HUES48 (cell line): ENCODE results near the gene TOMM22.

Experiments
- H3K27ac ChIP-seq: one replicate; pipeline ENCODE4 v1.7.0; 2013; ENCODE audit warnings: low read depth, low read length, inconsistent platforms
- H3K27me3 ChIP-seq: 2 replicates; pipeline ENCODE4 v1.6.1; 2013; ENCODE audit warnings: mild to moderate bottlenecking, low read length; ENCODE audit not compliant: control insufficient read depth, insufficient read depth
- H3K36me3 ChIP-seq: 2 replicates; pipeline ENCODE4 v1.6.1; 2013; ENCODE audit warnings: low read length; ENCODE audit not compliant: control insufficient read depth, insufficient read depth
- H3K4me1 ChIP-seq: 2 replicates; pipeline ENCODE4 v1.6.1; 2013; ENCODE audit warnings: mild to moderate bottlenecking, low read length; ENCODE audit not compliant: control insufficient read depth, insufficient read depth
- H3K4me3 ChIP-seq: 2 replicates; pipeline ENCODE4 v1.5.1; 2013; ENCODE audit warnings: mild to moderate bottlenecking, low read depth, low read length
- H3K9ac ChIP-seq: 2 replicates; pipeline ENCODE4 v1.6.1; 2013; ENCODE audit warnings: mild to moderate bottlenecking, low read depth, low read length, moderate library complexity
- H3K9me3 ChIP-seq: 2 replicates; pipeline ENCODE4 v1.6.1; 2013; ENCODE audit warnings: low read length; ENCODE audit not compliant: control insufficient read depth, insufficient read depth

The TOMM22 gene

DNA sequence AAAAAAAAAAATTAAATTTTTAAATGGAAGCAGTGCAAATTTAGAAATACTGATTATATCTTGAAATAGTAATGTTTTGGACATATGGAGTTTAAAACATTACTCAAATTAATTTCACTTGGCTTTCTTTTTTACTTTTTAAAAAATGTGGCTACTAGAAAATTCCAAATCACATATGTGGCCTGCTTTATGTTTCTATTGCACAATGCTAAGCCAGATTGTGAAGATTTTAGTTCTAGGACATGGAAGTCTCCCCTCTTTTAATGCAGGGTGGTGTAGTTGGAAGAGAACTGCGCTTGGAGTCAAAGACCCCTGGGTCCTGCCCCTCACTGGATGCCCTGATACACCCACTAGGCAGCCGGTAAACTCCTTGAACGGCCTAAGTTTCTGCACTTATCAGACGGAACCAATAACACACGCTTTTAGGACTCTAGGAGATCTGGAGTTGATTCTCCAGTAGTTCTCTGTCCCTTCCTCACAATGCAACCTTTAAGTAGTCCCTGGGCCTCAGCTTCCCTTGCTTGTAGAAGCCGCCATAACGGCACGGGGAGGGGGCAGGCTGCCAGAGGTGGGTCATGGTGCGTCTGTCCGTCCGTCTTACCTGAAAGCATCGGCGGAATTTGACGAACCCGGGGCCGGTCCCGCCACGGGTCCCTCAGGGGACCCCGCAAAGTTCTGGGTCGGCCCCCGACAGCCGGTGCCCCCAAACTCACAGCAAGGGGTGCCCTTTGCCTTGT, 26.1 kb upstream of the TOMM22 start:
- no peaks in the 10 kb centered on the region for H3K27me3 ChIP-seq
- peak overlapping the region; percentile 78 for H3K4me3 ChIP-seq
- H3K9ac ChIP-seq = peak overlapping the region; percentile 97
- H3K27ac ChIP-seq = peak overlapping the region; percentile 96
- no peaks in the 10 kb centered on the region for H3K36me3 ChIP-seq
- H3K9me3 ChIP-seq = no peaks in the 10 kb centered on the region
- 0 out of 2 replicates have a peak, but pooled peaks cover 5% of the 10 kb centered on the region for H3K4me1 ChIP-seq

DNA sequence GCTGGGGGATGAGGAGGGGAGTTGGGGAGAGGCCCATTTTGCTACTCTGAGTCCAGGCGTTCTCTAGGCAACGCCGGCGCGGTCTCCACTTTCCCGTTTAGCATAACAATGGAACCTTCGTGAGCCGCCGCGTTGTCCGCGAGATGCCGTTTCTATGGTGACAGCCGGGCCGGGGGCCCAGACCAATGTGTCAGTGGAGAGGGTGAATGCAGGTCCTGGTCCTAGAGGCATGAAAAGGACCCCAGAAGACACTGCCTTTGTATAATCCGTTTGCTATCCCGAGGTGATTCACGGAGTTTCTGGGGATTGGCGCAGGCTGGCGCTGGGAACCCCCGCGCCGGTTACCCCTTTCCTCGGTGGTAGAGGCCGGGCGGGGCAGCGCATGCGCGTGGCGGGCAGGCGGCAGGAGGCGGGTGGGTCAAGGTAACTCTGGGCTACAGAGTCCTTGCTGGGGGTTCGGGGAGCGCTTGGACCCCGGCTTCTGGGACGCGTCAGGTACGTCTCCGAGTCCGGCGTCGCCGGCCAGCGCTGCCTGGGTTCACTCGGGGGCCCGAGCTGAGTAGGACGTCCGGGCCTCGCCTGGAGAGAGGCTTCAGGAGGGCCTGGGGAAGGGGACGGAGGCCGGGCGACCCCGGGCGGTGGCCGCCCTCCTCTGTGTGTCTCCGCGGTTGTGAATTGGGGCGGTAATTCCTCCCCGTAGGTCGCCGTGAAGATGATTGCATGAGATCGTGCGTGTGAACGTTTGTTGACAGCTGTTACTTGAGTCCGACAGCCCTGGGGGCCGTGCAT, 25.3 kb upstream of the TOMM22 start, which contains the start of the genes CBY1 and FAM227A:
TSS of gene CBY1 (plus strand) at position 383 of the 789 bp plus-strand sequence. CDS start 11,417 bp downstream, outside the sequence.
TSS of gene FAM227A (minus strand) at position 137 of the 789 bp plus-strand sequence. CDS start 6,224 bp downstream, outside the sequence.
- H3K36me3 ChIP-seq = no peaks in the 10 kb centered on the region
- H3K4me3 ChIP-seq = peak within 1 kb of the TSS; percentile 78
- H3K9ac ChIP-seq = peak within 1 kb of the TSS; percentile 97
- H3K27me3 ChIP-seq = no peaks in the 10 kb centered on the region
- no peaks in the 10 kb centered on the region for H3K9me3 ChIP-seq
- 0 out of 2 replicates have a peak, but pooled peaks cover 5% of the 10 kb centered on the region for H3K4me1 ChIP-seq
- H3K27ac ChIP-seq = peak within 1 kb of the TSS; percentile 96

DNA sequence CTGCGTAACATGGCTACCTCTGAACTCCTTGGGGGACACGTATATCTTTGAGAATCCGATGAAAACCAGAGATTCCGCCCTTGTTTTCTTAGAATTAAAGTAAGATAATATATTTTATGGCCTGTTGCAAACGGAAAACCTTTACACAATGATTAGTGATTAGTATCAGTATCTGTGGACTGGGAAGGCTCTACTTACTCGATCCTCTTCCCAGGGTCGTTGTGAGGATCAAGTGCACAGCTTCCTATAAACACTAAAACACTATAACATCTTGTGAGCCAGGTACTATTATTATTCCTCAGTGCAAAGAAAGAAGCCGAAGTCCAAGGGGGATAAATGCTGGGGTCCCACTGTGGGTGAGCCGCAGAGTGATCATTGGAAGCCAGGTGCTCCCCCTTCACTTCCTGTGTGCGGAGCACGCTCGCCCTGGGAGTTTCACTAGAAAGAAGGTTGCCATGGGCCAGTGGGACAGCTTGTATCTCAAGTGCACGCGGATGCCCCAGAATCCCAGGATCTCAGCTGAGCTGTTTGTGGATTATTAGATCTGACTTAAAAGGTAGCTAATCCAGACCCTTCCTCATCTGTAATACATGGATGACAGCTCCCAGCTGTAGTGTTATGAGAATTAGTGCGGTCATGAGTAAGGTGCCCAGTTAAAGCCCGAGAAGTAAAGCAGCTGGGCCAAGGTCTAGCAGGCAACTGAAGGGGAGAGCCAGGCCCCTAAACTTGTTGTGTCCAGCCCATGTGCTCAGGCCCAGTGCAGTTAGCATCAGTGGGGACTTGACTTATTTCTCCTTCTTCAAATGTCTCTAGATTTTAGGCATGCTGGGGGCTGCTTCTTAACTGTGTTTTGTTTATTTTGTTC, 24.5 kb upstream of the TOMM22 start:
- H3K27me3 ChIP-seq = no peaks in the 10 kb centered on the region
- H3K36me3 ChIP-seq = no peaks in the 10 kb centered on the region
- 0 out of 2 replicates have a peak, but pooled peaks cover 5% of the 10 kb centered on the region for H3K4me1 ChIP-seq
- peak overlapping the region; percentile 96 for H3K27ac ChIP-seq
- H3K9ac ChIP-seq = peak overlapping the region; percentile 97; the same call in 1 of the 2 replicates
- peak overlapping the region; percentile 78 for H3K4me3 ChIP-seq
- no peaks in the 10 kb centered on the region for H3K9me3 ChIP-seq

DNA sequence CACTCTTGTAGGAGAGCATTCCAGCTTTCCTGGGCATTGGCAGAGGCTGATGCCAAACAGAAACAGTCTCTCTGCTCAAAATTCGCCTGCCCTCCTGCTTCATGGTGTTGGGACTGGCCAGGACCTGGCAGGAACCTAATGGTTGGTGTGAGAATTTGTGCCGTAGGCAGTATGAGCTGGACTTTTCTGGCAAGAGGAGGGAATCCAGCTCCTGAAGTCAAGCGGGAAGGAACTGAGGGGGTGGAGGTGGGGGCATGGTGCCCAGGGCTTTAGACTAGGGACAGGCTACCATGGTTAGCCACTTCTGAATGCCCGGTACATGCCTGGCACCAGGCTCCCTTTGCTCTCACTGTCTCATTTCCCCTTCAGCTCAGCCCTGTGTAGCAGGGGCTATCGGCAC, 6.9 kb upstream of the TOMM22 start:
- H3K4me3 ChIP-seq = no peak overlapping the region
- H3K27me3 ChIP-seq = no peaks in the 10 kb centered on the region
- H3K9ac ChIP-seq = no peak overlapping the region
- peaks cover 29% of the 10 kb centered on the region for H3K36me3 ChIP-seq
- H3K9me3 ChIP-seq = no peaks in the 10 kb centered on the region
- no peak overlapping the region for H3K27ac ChIP-seq
- H3K4me1 ChIP-seq = no peaks in the 10 kb centered on the region

DNA sequence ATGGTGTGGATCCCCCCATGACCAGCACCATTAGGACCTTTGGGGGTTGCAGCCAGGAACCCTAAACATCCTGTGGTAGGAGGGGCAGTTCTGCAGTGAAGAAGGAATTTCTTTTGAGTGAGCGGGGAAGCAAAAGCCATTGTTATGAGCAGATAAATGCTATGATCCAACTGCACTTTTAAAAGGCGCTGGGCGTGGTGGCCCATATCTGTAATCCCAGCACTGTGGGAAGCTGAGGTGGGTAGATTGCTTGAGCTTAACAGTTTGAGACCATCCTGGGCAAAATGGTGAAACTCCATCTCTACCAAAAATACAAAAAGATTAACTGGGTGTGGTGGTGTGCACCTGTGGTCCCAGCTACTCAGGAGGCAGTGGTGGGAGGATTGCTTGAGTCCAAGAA, 5.9 kb upstream of the TOMM22 start:
- no peak overlapping the region for H3K27ac ChIP-seq
- no peaks in the 10 kb centered on the region for H3K27me3 ChIP-seq
- H3K4me3 ChIP-seq = no peak overlapping the region
- H3K4me1 ChIP-seq = no peaks in the 10 kb centered on the region
- no peaks in the 10 kb centered on the region for H3K9me3 ChIP-seq
- H3K36me3 ChIP-seq = peaks cover 24% of the 10 kb centered on the region
- H3K9ac ChIP-seq = no peak overlapping the region

DNA sequence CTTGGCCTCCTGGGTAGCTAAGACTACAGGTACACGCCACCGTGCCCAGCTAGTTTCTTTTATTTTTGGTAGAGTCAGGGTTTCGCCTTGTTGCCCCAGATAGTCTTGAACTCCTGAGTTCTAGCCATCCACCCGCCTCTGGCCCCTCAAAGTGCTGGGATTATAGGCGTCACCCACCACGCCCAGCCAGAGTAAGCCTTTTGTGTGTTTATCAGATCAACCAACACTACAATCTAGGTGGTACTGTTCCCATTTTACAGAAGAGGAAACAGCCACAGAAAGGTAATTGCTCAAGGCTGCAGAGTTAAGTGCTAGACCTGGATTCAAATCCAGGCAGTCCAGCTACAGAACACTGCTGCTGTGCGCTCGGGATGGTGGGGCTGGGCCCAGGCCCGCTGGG, 3.1 kb downstream of the TOMM22 start:
- H3K36me3 ChIP-seq = peaks cover 60% of the 10 kb centered on the region
- no peak overlapping the region for H3K27ac ChIP-seq
- no peak overlapping the region for H3K4me3 ChIP-seq
- H3K4me1 ChIP-seq = no peaks in the 10 kb centered on the region
- no peak overlapping the region for H3K9ac ChIP-seq
- H3K27me3 ChIP-seq = no peaks in the 10 kb centered on the region
- peaks cover 6% of the 10 kb centered on the region for H3K9me3 ChIP-seq

DNA sequence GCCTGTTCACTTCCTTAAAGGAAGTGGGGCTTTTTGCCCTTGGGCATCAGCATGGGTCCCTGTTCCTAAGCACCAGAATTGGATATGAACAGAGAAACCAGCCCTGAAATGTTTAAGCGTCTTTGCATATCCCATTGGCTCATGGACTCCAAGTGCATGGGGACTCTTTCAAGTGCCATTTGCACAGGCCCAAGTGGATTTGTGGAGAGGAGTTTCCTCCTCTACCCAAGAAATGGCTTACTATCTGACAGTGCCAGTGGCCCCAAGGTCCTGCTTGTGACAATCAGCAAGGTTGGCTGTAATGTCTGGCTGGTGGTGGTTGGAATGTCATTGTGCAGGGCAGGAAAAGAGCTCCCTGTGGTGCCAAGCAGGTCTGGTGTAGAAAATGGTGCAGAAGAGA, 4.0 kb downstream of the TOMM22 start:
- H3K9ac ChIP-seq = no peak overlapping the region
- H3K27ac ChIP-seq = no peak overlapping the region
- peaks cover 6% of the 10 kb centered on the region for H3K9me3 ChIP-seq
- H3K4me1 ChIP-seq = no peaks in the 10 kb centered on the region
- H3K36me3 ChIP-seq = peaks cover 62% of the 10 kb centered on the region
- no peak overlapping the region for H3K4me3 ChIP-seq
- no peaks in the 10 kb centered on the region for H3K27me3 ChIP-seq

DNA sequence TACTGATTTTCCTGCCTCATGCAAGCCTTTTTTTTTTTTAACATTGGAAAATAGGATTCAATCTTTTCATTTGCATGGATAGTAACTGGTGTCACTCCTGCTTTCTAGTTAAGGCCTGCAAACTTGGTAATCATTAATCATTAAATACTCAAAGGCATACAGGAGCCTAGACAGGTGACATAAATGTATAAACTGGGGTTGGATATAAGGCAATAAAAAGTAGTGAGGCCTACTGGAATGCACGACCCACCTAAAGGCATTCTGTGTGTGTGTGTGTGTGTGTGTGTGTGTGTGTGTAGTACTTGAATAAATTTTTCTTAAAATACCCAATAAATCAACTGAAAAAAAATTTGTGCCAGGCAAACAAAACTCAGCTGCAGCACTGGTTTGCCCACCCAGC, 7.9 kb downstream of the TOMM22 start:
- Histone ChIP-seq H3K9ac (no peak overlapping the region), H3K27ac (no peak overlapping the region), H3K36me3 (peaks cover 61% of the 10 kb centered on the region), H3K4me3 (no peak overlapping the region), H3K4me1 (no peaks in the 10 kb centered on the region), H3K9me3 (no peaks in the 10 kb centered on the region), H3K27me3 (no peaks in the 10 kb centered on the region)

DNA sequence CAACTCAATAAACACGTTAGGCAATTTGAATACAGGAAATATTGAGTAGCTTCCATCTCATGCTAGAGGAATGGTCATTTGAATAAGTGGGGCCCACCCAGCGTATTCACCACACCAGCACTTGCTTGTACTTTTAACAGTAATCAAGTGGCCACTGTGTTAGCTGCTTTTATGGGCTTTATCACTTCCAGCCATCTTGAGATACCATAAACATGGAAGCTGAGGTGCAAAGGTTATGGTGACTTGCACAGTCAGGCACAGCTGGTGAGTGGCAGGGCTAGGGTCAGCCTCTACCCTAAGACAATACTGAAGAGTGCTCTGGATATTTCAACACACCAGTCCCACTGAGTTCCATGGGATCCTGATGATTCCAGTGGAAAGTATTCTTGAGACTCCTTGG, 12.3 kb downstream of the TOMM22 start:
- Histone ChIP-seq H3K9ac (no peak overlapping the region), H3K4me1 (peaks cover 4% of the 10 kb centered on the region; the same call in 1 of the 2 replicates), H3K27me3 (no peaks in the 10 kb centered on the region), H3K27ac (no peak overlapping the region), H3K9me3 (no peaks in the 10 kb centered on the region), H3K36me3 (peaks cover 32% of the 10 kb centered on the region; the same call in 1 of the 2 replicates), H3K4me3 (no peak overlapping the region)

DNA sequence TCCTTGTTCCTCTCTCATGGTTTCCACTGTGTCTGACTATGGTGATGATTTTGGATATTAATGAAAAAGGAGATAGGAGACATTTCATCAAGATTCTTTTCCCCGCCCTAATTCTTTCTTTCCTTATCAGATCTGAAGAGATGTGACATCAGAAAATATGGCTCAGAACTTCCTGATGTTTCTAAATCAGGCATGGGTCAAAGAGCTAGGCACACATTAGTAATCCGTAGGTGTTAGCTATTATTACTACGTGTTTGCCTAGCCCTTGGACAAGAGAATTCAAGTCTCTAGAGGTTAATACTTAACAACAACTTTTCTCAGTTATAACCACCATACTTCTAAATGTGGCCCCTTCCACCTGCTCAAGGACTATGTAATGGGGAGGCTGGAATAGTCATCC, 13.2 kb downstream of the TOMM22 start:
- H3K4me3 ChIP-seq = no peak overlapping the region
- no peak overlapping the region for H3K27ac ChIP-seq
- peaks cover 26% of the 10 kb centered on the region; the same call in 1 of the 2 replicates for H3K36me3 ChIP-seq
- H3K9ac ChIP-seq = no peak overlapping the region
- H3K27me3 ChIP-seq = no peaks in the 10 kb centered on the region
- H3K9me3 ChIP-seq = no peaks in the 10 kb centered on the region
- peaks cover 12% of the 10 kb centered on the region for H3K4me1 ChIP-seq
